GM12891 (cell line): ENCODE measurements around the gene YPEL5.

Source experiments
- DNase-seq: peaks from one replicate; pipeline ENCODE4 v3.0.0; 2011; ENCODE audit warnings: low spot score; ENCODE audit not compliant: insufficient read length
- FAIRE-seq: peaks from 2 replicates; lab custom pipeline; 2011; peaks lifted over from hg19 to GRCh38; lab: Jason Lieb, UNC
- PAX5 ChIP-seq: IDR thresholded peaks from 2 replicates; pipeline ENCODE4 v1.6.1; 2011; ENCODE audit warnings: low read length, moderate library complexity, mild to moderate bottlenecking; ENCODE audit not compliant: insufficient read depth, severe bottlenecking
- POLR2A ChIP-seq: IDR thresholded peaks from 2 replicates; pipeline ENCODE4 v1.6.1; 2011; ENCODE audit warnings: low read depth, low read length, control low read depth
- POLR2AphosphoS5 ChIP-seq: IDR thresholded peaks from 2 replicates; pipeline ENCODE4 v1.6.1; 2011; ENCODE audit warnings: low read depth, low read length, control low read depth
- POU2F2 ChIP-seq: IDR thresholded peaks from 2 replicates; pipeline ENCODE4 v1.6.1; 2011; ENCODE audit warnings: low read depth, mild to moderate bottlenecking, control low read depth, low read length, moderate library complexity
- SPI1 ChIP-seq: IDR thresholded peaks from 2 replicates; pipeline ENCODE4 v1.6.1; 2011; ENCODE audit warnings: low read depth, low read length, control low read depth
- TAF1 ChIP-seq: IDR thresholded peaks from 2 replicates; pipeline ENCODE4 v1.6.1; 2011; ENCODE audit warnings: low read depth, low read length, control low read depth

Gene YPEL5

DNA sequence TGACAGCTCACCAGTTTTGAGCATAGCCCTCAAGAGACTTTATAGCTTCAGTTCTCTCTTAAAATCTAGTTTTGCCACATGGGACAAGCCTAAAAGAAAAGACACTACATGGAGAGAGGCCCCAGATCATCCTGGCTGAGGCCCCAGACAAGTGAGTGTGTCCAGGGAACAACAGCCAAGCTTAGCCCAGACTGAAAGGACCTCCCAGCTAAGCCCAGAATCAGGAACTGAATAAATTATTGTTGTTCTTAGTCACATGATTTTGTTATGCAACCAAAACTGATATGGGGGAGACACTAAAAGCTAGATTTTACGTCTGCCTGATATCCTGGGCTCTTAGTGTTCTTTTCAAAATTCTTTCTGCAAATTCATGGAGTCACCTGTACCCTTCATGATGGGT, 55.2 kb downstream of the YPEL5 start:
- TF ChIP-seq PAX5 = no peak
- no peak for FAIRE-seq
- DNase-seq = no peak

DNA sequence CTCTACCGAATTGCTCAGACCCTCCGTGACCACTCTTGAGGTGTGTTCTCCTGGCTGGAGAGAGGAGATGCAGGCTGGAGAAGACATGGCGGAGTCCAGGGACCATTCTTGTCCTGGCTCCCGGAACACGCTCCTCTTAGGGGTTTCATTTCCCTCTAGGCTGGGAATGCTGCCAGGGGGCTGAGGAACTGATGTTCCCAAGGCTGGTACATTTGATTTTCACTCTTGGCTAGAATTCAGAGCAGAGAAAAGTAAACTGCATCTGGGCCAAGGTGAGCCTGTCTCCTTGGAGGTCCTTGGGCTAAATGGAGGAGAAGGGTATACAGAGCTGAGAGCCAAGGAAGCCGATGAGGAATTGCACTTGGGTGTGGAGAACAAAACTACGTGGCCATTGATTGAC, 56.3 kb downstream of the YPEL5 start:
- TF ChIP-seq TAF1 (no peak), SPI1 (no peak), POLR2AphosphoS5 (no peak), POU2F2 (no peak), PAX5 (no peak), POLR2A (no peak)
- DNase-seq = no peak
- FAIRE-seq = no peak

DNA sequence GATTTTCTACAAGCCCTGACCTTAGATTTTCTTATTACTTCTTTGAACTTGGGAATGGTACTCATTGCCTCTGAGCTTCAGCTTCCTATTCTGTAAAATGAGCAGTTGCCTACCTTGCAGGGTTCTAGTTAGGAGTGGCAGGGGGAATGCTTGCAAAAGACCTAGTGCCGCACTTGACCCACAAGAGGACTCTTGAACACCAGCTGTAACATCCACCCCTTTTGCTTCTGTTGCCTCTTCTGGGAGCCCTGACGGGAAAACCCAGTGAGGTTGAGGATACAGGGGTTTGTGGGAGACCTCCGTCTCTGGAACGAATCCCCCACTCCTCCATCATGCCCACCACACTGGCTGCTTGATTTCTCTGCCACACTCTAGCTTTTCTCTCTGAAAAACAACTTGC, 57.5 kb downstream of the YPEL5 start:
- no peak for DNase-seq
- TF ChIP-seq POU2F2 = no peak
- no peak for TF ChIP-seq SPI1
- TF ChIP-seq POLR2AphosphoS5 = no peak
- no peak for TF ChIP-seq TAF1
- TF ChIP-seq PAX5 = no peak
- no peak for TF ChIP-seq POLR2A
- no peak for FAIRE-seq

DNA sequence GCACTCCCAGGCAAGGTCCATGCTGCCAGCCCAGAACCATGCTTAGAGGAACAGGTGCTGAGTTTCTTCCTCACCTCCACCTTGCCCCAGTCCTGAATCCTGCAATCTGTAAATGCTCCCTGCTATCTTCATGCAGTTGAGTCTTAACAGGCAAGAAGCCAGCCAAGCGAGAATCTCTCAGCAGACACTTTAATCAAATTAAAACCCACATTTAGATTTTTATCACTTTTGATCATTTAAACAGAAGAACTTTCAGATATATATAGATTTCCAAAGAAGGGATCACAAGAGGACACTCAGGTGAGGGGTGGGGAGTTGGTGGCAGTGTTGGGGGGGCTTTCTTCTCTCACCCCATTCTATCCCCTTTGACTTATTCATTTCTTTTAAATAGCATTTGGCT, 58.6 kb downstream of the YPEL5 start:
- no peak for TF ChIP-seq POLR2AphosphoS5
- no peak for TF ChIP-seq POU2F2
- no peak for TF ChIP-seq SPI1
- TF ChIP-seq POLR2A = no peak
- TF ChIP-seq TAF1 = no peak
- no peak for TF ChIP-seq PAX5
- FAIRE-seq (no peak), DNase-seq (no peak)

DNA sequence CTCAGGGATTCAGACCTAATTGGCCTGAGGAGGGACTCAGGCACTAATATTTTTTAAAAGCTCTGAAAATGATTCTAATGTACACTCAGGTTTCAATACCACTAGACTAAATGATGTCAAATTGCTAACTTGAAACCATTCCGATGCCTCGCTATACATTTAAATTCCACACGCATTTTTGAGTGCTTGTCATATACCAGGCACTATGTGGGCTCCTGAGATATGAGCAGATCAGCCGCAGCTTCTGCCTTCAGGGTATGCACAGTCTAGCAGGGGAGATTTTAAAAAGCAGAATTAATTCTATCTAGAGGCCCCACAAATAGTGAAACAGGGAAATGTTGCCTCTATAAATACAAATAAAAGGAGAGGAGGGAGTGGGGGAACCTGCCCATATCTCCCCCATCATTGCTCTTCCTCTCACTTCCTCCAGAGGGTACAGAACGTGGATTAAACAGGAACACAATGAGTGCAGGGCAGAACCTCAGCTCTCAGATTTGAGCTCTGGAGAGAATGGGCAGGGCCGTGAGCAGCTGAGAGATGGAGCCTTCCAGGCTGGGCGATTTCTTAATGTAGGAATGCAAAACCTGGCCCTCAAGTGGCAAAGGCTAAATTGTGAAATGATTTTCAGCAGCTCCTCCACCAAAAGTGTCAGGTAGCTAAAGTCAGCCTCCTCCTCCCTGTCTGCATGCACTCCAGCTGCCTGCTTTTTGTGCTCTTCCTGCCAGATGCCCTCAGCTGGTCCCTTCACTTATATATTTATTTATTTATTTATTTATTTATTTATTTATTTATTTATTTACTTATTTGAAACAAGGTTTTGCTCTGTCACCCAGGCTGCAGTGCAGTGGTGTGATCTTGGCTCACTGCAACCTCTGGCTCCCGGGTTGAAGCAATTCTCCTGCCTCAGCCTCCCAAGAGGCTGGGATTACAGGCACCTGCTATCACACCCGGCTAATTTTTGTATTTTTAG, 59.9 kb downstream of the YPEL5 start:
- TF ChIP-seq SPI1 = no peak
- TF ChIP-seq POLR2A = no peak
- no peak for TF ChIP-seq POLR2AphosphoS5
- TF ChIP-seq PAX5 = no peak
- TF ChIP-seq POU2F2 = no peak
- no peak for TF ChIP-seq TAF1
- FAIRE-seq (no peak), DNase-seq (no peak)

DNA sequence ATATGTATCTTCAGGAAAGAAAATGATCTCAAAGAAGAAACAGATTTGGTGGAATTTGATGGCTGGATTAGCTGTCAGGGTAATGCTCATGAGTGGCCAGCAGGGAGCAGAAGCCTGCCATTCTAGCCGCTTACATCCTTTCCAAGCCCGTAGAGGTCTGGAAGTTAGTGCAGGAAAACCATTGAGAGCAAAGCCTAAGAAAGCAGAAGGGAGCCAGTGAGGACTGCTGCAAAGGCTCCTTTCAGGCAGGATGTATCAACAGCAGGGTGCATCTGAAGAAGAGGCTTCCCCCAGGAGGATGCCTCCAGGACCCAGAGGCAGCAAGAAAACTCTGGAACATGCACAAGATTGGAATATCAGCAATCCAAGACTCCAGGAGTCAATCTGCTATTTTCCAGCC, 61.6 kb downstream of the YPEL5 start:
- TF ChIP-seq SPI1 = no peak
- no peak for TF ChIP-seq POLR2A
- no peak for TF ChIP-seq PAX5
- TF ChIP-seq TAF1 = no peak
- TF ChIP-seq POLR2AphosphoS5 = no peak
- no peak for TF ChIP-seq POU2F2
- no peak for DNase-seq
- peak; percentile 64 for FAIRE-seq

DNA sequence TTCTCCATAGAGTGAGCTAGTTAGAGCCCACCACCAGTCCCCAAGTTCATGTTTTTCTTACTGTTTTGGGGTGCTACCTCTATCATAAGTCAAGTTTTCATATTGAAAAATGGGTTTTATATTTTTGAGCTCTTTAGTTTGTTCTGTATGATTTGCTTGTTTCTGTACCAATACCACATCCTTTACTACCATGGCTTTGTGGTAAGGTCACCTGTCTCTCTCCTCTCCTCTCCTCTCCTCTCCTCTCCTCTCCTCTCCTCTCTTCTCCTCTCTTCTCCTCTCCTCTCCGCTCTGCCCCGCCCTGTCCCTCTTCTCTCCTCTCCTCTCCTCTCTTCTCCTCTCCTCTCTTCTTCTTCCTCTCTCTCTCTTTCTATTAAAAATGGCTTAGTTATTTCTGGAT, 62.4 kb downstream of the YPEL5 start:
- TF ChIP-seq POLR2AphosphoS5 (no peak), PAX5 (no peak), POU2F2 (no peak), TAF1 (no peak), POLR2A (no peak), SPI1 (no peak)
- FAIRE-seq (no peak), DNase-seq (no peak)
